A172 (cell line): ENCODE results near the gene HSPA12B. TPM values are rescaled to one million over a fixed set of nuclear protein-coding genes. Genes with fewer than 3 reads are reported as not detected.
A peak's percentile ranks its signal among the peaks of the same experiment; 100 is the strongest.

Experiments
- DNase-seq: peaks from one replicate; pipeline ENCODE4 v3.0.0-alpha.2; 2015; ENCODE audit warnings: low spot score
- total RNA-seq: library from RNA; depleted of rRNA; stranded (reverse); fragments of >200 nt; shearing (Covaris generic); gene quantifications from 2 replicates; pipeline ENCODE4 v1.2.3, GENCODE V29; 2014; rRNA removed

Gene HSPA12B
- total RNA-seq: not detected in 2 replicates

DNA sequence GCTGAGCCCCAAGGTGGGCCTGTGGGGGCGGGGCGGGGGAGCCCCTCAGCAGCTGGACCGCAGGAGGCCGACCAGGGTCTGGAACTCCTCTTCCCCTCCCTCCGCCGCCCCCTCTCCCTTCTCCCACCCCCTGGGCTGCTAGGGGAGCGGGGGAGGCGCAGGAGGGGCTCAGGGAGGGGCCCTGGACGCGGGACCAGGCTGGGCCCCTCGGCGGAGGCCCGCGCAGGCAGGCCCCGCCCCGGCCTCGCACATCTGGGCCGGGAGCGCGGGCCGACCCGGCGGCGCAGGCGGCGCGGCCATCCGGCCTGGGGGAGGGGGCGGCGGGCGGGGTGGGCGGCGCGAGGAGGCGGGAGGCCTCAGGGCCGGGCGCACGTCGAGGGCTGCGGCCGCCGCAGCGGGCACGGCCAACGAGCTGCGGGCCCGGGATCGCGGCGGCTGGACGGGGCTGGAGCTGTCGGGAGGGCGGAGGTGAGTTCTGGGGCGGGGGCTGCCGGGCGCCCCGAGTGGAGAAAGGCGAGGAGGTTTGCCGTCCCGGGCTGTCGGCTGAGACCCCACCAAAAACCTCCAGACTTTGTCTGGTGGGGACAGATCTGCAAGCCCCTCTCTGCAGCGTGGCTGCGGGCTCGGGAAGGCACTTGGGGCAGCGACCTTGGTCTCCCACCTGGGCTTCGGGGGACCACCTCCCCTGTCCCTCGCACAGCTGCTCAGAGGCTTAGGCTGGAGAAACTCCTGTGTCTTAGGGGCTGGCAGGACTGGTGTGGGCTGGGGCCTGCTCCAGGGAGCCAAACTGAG is at the start of gene HSPA12B:
TSS of gene HSPA12B (plus strand) at position 359 of the 792 bp plus-strand sequence. CDS start 5,990 bp downstream, outside the sequence.
- no peak for DNase-seq

GRCh38 chr20:3685341-3685740 is 47.1 kb upstream of the HSPA12B start:
- DNase-seq: no peak

DNA sequence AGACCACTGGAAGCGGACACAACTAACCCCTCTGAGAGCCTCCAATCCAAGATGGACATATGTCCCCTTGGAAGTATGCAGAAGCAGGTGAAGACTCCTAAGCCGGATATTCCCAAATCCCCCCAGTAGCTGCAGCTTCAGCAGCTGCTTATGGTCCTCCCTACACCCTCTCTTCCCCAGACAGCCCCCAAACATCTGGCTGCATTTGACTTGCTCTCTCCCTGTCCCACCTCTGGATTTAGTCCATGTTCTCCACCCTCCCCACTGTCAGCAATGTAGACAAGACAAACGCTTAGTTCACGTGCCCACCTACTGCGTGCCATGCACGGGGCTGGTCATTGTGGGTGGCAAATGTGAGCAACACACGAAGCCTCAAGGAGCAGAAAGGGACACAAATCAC is 46.1 kb upstream of the HSPA12B start:
- DNase-seq: no peak

- DNase-seq: peak; percentile 46
These were observed 45.6 kb upstream of the HSPA12B start for GRCh38 chr20:3686867-3687321.

DNA sequence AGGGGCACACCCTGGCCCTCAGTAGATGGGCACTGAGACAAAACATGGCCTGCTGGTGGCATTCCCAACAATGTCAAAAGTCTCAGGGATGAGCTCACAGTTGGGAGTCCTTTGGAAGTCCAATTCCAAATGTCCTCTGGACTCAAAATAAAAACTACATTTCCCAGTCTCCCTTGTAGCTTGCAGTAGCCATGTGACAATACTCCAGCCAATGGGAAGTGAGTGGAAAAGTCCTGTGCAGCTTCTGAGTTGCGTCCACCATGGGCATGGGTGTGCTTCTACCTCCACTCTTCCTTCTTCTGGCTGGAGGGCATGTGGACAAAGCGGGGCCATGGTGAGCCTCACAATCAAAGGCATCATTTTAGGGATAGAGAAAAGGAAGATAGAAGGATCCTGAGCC is 44.8 kb upstream of the HSPA12B start:
- peak; percentile 29 for DNase-seq

DNA sequence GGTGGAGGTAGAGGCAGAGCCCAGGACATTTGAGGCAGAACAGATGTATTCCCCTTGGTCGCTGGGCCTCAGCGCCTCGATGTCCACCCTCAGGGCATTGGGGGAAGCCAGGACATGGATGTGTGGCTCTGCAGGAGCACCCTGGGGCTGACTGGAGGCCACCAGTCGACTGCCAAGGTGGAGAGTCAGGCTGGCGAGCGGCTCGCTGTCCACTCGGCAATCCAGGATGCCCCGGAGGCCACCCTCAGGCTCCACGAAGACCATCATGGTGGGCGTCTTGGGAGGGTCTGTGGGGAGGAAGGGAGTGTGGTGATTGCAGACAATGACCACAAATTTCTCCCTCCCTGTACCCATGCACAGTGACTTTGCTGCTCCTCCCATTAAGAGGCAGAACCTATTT is 42.5 kb upstream of the HSPA12B start:
- DNase-seq: no peak

GRCh38 chr20:3690413-3690812 is 42.1 kb upstream of the HSPA12B start:
- no peak for DNase-seq

DNA sequence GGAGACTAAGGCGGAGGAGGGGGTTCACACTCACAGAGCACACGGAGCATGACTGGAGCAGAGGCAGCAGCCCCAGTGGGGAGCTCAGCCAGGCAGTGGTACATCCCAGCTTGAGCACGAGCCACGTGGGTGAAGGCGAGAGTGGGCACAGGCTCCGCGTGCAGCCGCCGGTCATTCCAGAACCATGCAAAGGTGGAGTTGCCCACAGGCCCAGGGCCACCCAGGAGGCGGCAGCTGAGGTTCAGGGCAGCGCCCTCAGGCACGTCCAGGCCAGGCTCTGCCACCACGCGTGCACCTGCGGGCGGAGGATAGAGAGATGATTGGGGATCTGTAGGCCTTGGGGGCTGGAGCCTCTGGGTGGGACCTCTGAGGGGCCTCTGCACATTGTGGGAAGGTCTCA is 41.2 kb upstream of the HSPA12B start:
- no peak for DNase-seq

GRCh38 chr20:3691897-3692296 is 40.6 kb upstream of the HSPA12B start:
- DNase-seq: no peak

DNA sequence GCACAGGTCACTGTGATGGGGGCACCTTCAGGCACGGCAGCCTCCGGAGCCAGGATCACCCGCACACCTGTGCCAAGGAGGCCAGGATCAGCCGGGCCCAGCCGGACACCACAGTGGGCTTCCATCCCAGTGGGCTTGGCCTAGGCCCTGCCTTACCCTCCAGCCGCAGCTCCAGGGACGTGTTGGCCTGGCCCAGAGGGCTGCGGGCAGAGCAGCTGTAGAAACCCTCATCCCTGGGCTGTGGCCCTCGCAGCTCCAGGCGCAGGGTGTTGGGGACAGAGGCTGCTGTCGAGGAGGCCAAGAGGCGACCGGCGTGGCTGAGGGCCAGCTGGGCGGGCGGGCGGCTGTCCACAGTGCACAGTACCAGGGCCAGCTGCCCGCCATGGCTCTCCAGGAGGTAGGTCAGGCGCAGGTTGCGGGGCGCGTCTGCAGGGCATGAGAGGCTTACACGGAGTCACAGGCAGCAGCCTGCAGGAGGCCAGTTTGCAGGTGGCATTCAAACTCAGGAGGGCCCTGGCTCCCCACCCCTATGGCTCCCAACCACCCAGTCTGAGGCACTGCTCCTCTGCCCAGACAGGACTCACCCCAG is 39.7 kb upstream of the HSPA12B start:
- DNase-seq: no peak

DNA sequence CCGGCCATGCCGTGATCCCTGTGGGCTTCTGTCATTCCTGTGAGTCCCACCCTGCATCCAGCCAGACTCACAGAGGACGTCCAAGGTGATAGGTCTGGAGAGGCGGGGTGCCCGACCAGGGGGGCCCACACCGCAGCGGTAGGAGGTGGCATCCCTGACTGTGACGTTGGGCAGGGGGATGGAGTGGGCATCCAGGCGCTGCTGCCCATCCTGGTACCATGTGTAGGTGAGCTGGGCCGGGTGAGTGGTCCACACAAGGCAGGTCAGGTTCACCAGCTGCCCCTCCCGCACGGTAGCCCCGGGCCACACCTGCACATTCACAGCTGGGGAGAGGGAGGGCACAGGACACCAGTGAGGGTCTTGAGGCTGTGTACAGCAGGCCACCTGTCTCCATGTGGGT is 39.1 kb upstream of the HSPA12B start:
- no peak for DNase-seq

GRCh38 chr20:3694864-3695263 is 37.6 kb upstream of the HSPA12B start:
- no peak for DNase-seq

GRCh38 chr20:3696200-3696599 is 36.3 kb upstream of the HSPA12B start:
- DNase-seq: no peak

GRCh38 chr20:3696745-3697587 is 35.5 kb upstream of the HSPA12B start:
- DNase-seq: no peak

- DNase-seq: no peak
These were observed 34.7 kb upstream of the HSPA12B start for GRCh38 chr20:3697588-3698305.

DNA sequence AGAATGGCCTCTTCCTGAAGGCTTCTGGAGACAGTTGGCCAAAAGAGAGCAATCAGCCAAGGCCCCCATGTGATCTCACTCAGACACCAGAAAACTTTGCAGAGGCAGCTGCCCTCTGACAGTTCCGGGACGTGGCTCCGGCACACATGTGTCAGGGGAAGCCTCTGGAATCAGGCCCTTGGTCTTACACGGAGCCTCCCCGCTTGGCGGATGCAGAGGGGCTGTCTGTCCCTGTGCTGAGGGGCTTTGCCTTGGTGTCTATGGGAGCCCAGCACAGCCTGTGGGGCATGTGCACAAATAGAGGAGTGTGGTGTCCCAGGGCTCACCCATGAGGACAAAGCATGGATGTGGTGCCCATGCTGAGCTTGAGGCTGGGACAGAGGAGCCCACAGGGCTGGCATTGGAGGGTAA is 33.9 kb upstream of the HSPA12B start:
- no peak for DNase-seq

GRCh38 chr20:3699037-3699436 is 33.4 kb upstream of the HSPA12B start:
- no peak for DNase-seq

GRCh38 chr20:3701061-3701998 is 31.2 kb upstream of the HSPA12B start:
- no peak for DNase-seq

GRCh38 chr20:3702611-3703391 is 29.7 kb upstream of the HSPA12B start:
- DNase-seq: no peak

GRCh38 chr20:3704087-3704486 is 28.4 kb upstream of the HSPA12B start:
- DNase-seq: no peak
